HCT116 (cell line): ENCODE measurements around the gene PRSS27.

Experiments
- CTCF ChIP-seq, 3 experiments: fragments of 200-600 bp in 1 of 3; sonication (generic) in 1 of 3; IDR thresholded peaks in 2 of 3; conservative IDR thresholded peaks in 1 of 3; 2 replicates each; pipeline ENCODE4 v1.5.1; 2012 to 2017; ENCODE audit warnings: low read depth in 2 of 3, low read length in 2 of 3, antibody characterized with exemption in 1 of 3, borderline replicate concordance in 1 of 3, control low read depth in 1 of 3, mild to moderate bottlenecking in 1 of 3, mixed read lengths in 1 of 3, mixed run types in 1 of 3, moderate library complexity in 1 of 3; ENCODE audit not compliant: insufficient read depth in 1 of 3
- EZH2 ChIP-seq: fragments of 200-600 bp; sonication (generic); IDR thresholded peaks from 2 replicates; pipeline ENCODE4 v1.6.1; 2017; ENCODE audit warnings: antibody characterized with exemption, mixed run types
- POLR2A ChIP-seq: IDR thresholded peaks from 2 replicates; pipeline ENCODE4 v1.7.0; 2011; ENCODE audit warnings: borderline replicate concordance; ENCODE audit not compliant: insufficient read depth, insufficient read length; ENCODE audit errors: extremely low read depth
- POLR2AphosphoS5 ChIP-seq: IDR thresholded peaks from 2 replicates; pipeline ENCODE4 v1.6.1; 2011; ENCODE audit warnings: mild to moderate bottlenecking, low read depth, low read length, moderate library complexity
- RAD21 ChIP-seq: IDR thresholded peaks from 2 replicates; pipeline ENCODE4 v1.6.1; 2012; ENCODE audit warnings: low read depth, mild to moderate bottlenecking
- REST ChIP-seq: IDR thresholded peaks from 2 replicates; pipeline ENCODE4 v1.6.1; 2012; ENCODE audit warnings: low read depth
- SIN3A ChIP-seq: IDR thresholded peaks from 2 replicates; pipeline ENCODE4 v1.6.1; 2012; ENCODE audit warnings: low read depth
- YY1 ChIP-seq: IDR thresholded peaks from 2 replicates; pipeline ENCODE4 v1.6.1; 2011; ENCODE audit warnings: low read length, low read depth, moderate library complexity, mild to moderate bottlenecking; ENCODE audit not compliant: insufficient replicate concordance; ENCODE audit errors: extremely low read depth
- ZNF274 ChIP-seq: fragments of 200-500 bp; sonication (Bioruptor generic); IDR thresholded peaks from 2 replicates; pipeline ENCODE4 v1.6.1; 2014; ENCODE audit warnings: mild to moderate bottlenecking, low read depth, low read length, inconsistent platforms
- TF ChIP-seq, protein P1 (sequence below): IDR thresholded peaks from 2 replicates; pipeline ENCODE4 v1.6.1; 2012

DNA sequence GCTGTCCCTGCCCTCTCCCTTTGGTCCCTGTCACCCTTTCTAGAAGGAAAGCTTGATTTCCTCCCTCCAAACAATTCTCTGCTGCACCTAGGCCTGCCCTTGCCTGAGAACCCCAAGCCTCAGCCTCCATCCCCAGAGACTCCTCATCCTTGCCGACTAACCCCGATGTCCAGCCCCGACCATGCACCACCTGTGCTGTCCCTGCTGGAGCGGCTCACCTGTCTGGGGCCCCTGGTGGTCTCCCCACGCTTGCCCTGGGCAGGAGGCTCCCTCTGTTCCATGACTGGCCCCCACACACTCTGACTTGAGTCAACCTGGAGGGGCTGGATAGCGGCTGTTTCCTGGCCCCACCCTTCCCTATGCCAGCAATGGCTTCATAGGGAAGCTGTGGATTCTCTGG lies 20.5 kb upstream of the PRSS27 start:
- TF ChIP-seq CTCF (IDR thresholded peaks at IDR 0.05 in 2 of 3, conservative IDR thresholded peaks at IDR 0.05 in 1 of 3; ENCODE audit: borderline replicate concordance in 1 of 3, insufficient read depth in 1 of 3, low read depth in 2 of 3, low read length in 2 of 3) = no peak
- TF ChIP-seq POLR2A = no peak
- TF ChIP-seq EZH2 = no peak
- no peak for TF ChIP-seq SIN3A
- no peak for TF ChIP-seq YY1
- TF ChIP-seq POLR2AphosphoS5 = no peak
- no peak for TF ChIP-seq REST
- no peak for TF ChIP-seq RAD21
- TF ChIP-seq ZNF274 = no peak
- TF ChIP-seq, protein P1, sequence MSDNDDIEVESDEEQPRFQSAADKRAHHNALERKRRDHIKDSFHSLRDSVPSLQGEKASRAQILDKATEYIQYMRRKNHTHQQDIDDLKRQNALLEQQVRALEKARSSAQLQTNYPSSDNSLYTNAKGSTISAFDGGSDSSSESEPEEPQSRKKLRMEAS = no peak
